ENCODE measurements around the gene RPIA. TPM values are rescaled to one million over a fixed set of nuclear protein-coding genes. Genes with fewer than 3 reads are reported as not detected.

RPIA gene
- total and polyA plus RNA-seq, 2 of the 4 experiments (the other 2 are of a cell fraction): 4.1 to 8.6 TPM

GRCh38 chr2:88707003-88707402, 15.5 kb downstream of the RPIA start:
- POLR2A ChIA-PET (ENCODE audit: unreplicated experiment): interaction anchor here (0.5 kb wide), 1 partner anchor 126 kb away, joined by 3 read pairs; no protein-coding TSS in a partner anchor
- TF ChIP-seq MAFK (IDR thresholded peaks at IDR 0.05; ENCODE audit: low read depth, low read length) (no peak), CHD1 (IDR thresholded peaks at IDR 0.05; ENCODE audit: low read depth, low read length) (no peak), BHLHE40 (IDR thresholded peaks at IDR 0.05; ENCODE audit: low read depth, low read length) (no peak), CTCF (conservative IDR thresholded peaks at IDR 0.05; ENCODE audit: low read depth, low read length) (no peak), RFX5 (IDR thresholded peaks at IDR 0.05; ENCODE audit: low read depth, low read length) (no peak), CEBPB (IDR thresholded peaks at IDR 0.05; ENCODE audit: low read depth, low read length) (no peak), MAZ (IDR thresholded peaks at IDR 0.05; ENCODE audit: borderline replicate concordance, low read depth, low read length) (no peak), RCOR1 (IDR thresholded peaks at IDR 0.05; ENCODE audit: insufficient replicate concordance, low read length) (no peak), ELK1 (IDR thresholded peaks at IDR 0.05; ENCODE audit: borderline replicate concordance, low read depth, low read length) (no peak), USF2 (IDR thresholded peaks at IDR 0.05; ENCODE audit: low read depth, low read length) (no peak), NFE2L2 (IDR thresholded peaks at IDR 0.05; ENCODE audit: low read depth, low read length) (no peak), RAD21 (IDR thresholded peaks at IDR 0.05; ENCODE audit: low read length) (no peak), MXI1 (IDR thresholded peaks at IDR 0.05; ENCODE audit: borderline replicate concordance, low read depth, low read length) (no peak), POLR2A (IDR thresholded peaks at IDR 0.05; ENCODE audit: low read depth, low read length) (no peak), SMC3 (IDR thresholded peaks at IDR 0.05; ENCODE audit: low read depth, low read length) (no peak), FOS (IDR thresholded peaks at IDR 0.05; ENCODE audit: low read depth, low read length) (no peak)
- no peak overlapping the region for H4K5ac ChIP-seq (ENCODE audit: low read depth, low read length)

More at GRCh38 chr2:88707003-88707402, 15.5 kb downstream of the RPIA start:
- Histone ChIP-seq H3K56ac (ENCODE audit: extremely low read depth, insufficient read depth, low read length) (no peak overlapping the region), H2BK5ac (ENCODE audit: low read depth, low read length, poor library complexity, severe bottlenecking) (no peak overlapping the region), H2BK20ac (ENCODE audit: low read depth, low read length) (no peak overlapping the region), H3K27me3 (ENCODE audit: control insufficient read depth, insufficient read depth, low read length) (no peaks in the 10 kb centered on the region), H2BK120ac (ENCODE audit: low read depth, low read length) (no peak overlapping the region), H4K8ac (ENCODE audit: low read depth in 2 of 2, low read length in 2 of 2) (no peak overlapping the region), H2AK9ac (replicated peaks; ENCODE audit: low read depth, low read length, poor library complexity) (no peak overlapping the region), H3K4ac (ENCODE audit: low read depth, low read length) (no peak overlapping the region), H3K4me2 (ENCODE audit: low read depth, low read length) (no peak overlapping the region), H4K20me1 (ENCODE audit: insufficient read depth, low read length) (no peaks in the 10 kb centered on the region), H3K27ac (ENCODE audit: insufficient read depth, low read length) (no peak overlapping the region), H2AK5ac (ENCODE audit: low read depth, low read length) (no peak overlapping the region), H2AFZ (replicated peaks; ENCODE audit: low read length, poor library complexity) (no peak overlapping the region), H2BK15ac (ENCODE audit: low read depth, low read length) (no peak overlapping the region), H3K9me3 (ENCODE audit: control insufficient read depth, insufficient read depth, low read length) (no peaks in the 10 kb centered on the region), H3K36me3 (ENCODE audit: control insufficient read depth, insufficient read depth, low read length) (peaks cover 6% of the 10 kb centered on the region), H4K91ac (ENCODE audit: insufficient read depth, low read depth, low read length) (no peak overlapping the region), H3K79me1 (ENCODE audit: low read depth in 1 of 2, low read length in 2 of 2) (peaks cover 0 to 4% of the 10 kb centered on the region in 2 experiments; a peak in 2 of 4 replicates), H3K9me1 (ENCODE audit: insufficient read depth, low read length) (no peaks in the 10 kb centered on the region), H3K18ac (ENCODE audit: low read depth, low read length) (no peak overlapping the region), H3K9ac (ENCODE audit: low read depth, low read length) (no peak overlapping the region), H3K23ac (ENCODE audit: low read depth, low read length) (no peak overlapping the region), H3K14ac (replicated peaks; ENCODE audit: low read depth, low read length) (no peak overlapping the region), H3K4me1 (ENCODE audit: control insufficient read depth, insufficient read depth, low read length) (no peaks in the 10 kb centered on the region; the same call in 1 of the 2 replicates), H3K4me3 (ENCODE audit: insufficient read depth, low read depth, low read length) (no peak overlapping the region)
- ATAC-seq (ENCODE audit: low read depth) (no peak), DNase-seq (no peak)
- in situ Hi-C loops (cut with MboI; ENCODE audit: low sequenced_read_pairs) (no loop called here), intact Hi-C loops (cut with micrococcal nuclease) (no loop called here), dilution Hi-C loops (cut with HindIII; ENCODE audit: low sequenced_read_pairs, unreplicated experiment) (no loop called here)
- BruUV-seq (replicated peaks): no TSS peak
- WGBS, 2 experiments (ENCODE audit: extremely low coverage in 2 of 2, insufficient read length in 1 of 2): no CpG with 5 or more reads among the region's 2 CpGs
- CTCF ChIA-PET: no interaction called here
